K562 (cell line): ENCODE measurements around the gene NCAPD2. TPM values are rescaled to one million over a fixed set of nuclear protein-coding genes. Genes with fewer than 3 reads are reported as not detected.

Source experiments
- ATAC-seq: fragments of 200-7000 bp; cut with Tn5 transposase; 3 replicates; pipeline ENCODE4 v1.9.1; 2020; ENCODE audit warnings: moderate library complexity
- BruUV-seq: library from RNA; stranded (reverse); fragments of 400-500 nt; replicated peaks from 2 replicates; lab custom pipeline; 2021; lab: Mats Ljungman, UMichigan
- CTCF ChIA-PET: fragments of 300-600 bp; formaldehyde crosslinking; extraction: SDS; loops from one replicate; lab custom pipeline; 2021; ENCODE audit warnings: low intra/inter-chr PET ratio; lab: Yijun Ruan, JAX
- POLR2A ChIA-PET: fragments of 300-600, 350-650 bp; sonication (Branson Sonifier 250); formaldehyde crosslinking; extraction: SDS; loops from one replicate; lab custom pipeline; 2021; ENCODE audit warnings: antibody characterized with exemption, inconsistent platforms; lab: Yijun Ruan, JAX
- DNase-seq, 4 experiments: peaks; one replicate each; pipeline versions ENCODE4 v3.0.0 to v3.0.0-alpha.2; 2011 to 2018; ENCODE audit warnings: low spot score in 3 of 4, mixed read lengths in 3 of 4; ENCODE audit errors: extremely low read depth in 1 of 4
- FAIRE-seq: peaks from 2 replicates; lab custom pipeline; 2011; peaks lifted over from hg19 to GRCh38; lab: Jason Lieb, UNC
- H2AFZ ChIP-seq: 2 replicates; pipeline ENCODE4 v1.6.0; 2011; ENCODE audit warnings: low read depth, low read length, control low read depth, inconsistent platforms
- H3K27ac ChIP-seq: fragments of 200-600 bp; 3 replicates; pipeline ENCODE4 v1.8.0; 2011; ENCODE audit warnings: low read depth, mild to moderate bottlenecking, control low read depth, inconsistent platforms, low read length, moderate library complexity, mixed read lengths; ENCODE audit errors: extremely low read depth
- H3K27me3 ChIP-seq, 2 experiments: fragments of 300-600 bp in 1 of 2; 2 replicates in 1 of 2; 3 replicates in 1 of 2; pipeline versions ENCODE4 v1.6.0 to v1.8.0; 2011; ENCODE audit warnings: inconsistent platforms in 2 of 2, low read length in 2 of 2, mild to moderate bottlenecking in 1 of 2, mixed read lengths in 1 of 2, moderate library complexity in 1 of 2; ENCODE audit not compliant: control insufficient read depth in 2 of 2, insufficient read depth in 2 of 2
- H3K36me3 ChIP-seq: fragments of 300-600 bp; 3 replicates; pipeline ENCODE4 v1.8.0; 2011; ENCODE audit warnings: mild to moderate bottlenecking, low read length, inconsistent platforms; ENCODE audit not compliant: control insufficient read depth, insufficient read depth
- H3K4me1 ChIP-seq, 2 experiments: fragments of 200-600 bp in 1 of 2; replicated peaks in 1 of 2; 2 replicates in 1 of 2; 3 replicates in 1 of 2; pipeline versions ENCODE4 v1.5.1 to v1.8.0; 2011; ENCODE audit warnings: inconsistent platforms in 2 of 2, low read length in 2 of 2, mild to moderate bottlenecking in 1 of 2, mixed read lengths in 1 of 2, moderate library complexity in 1 of 2; ENCODE audit not compliant: control insufficient read depth in 2 of 2, insufficient read depth in 2 of 2
- H3K4me2 ChIP-seq: 2 replicates; pipeline ENCODE4 v1.6.1; 2011; ENCODE audit warnings: low read length, control low read depth, inconsistent platforms, mixed read lengths; ENCODE audit not compliant: insufficient read depth
- H3K4me3 ChIP-seq: fragments of 200-600 bp; sonication (generic), shearing (Covaris generic); 2 replicates; pipeline ENCODE4 v1.5.1; 2016; ENCODE audit warnings: control low read depth, inconsistent platforms
- H3K79me2 ChIP-seq: fragments of 200-600 bp; 3 replicates; pipeline ENCODE4 v1.8.0; 2011; ENCODE audit warnings: low read length, inconsistent platforms; ENCODE audit not compliant: control insufficient read depth, insufficient read depth
- H3K9ac ChIP-seq, 2 experiments: 2 replicates each; pipeline versions ENCODE4 v1.6.0 to v1.6.1; 2011; ENCODE audit warnings: low read depth in 2 of 2, low read length in 2 of 2, control low read depth in 1 of 2, inconsistent platforms in 1 of 2, mild to moderate bottlenecking in 1 of 2, mixed read lengths in 1 of 2; ENCODE audit not compliant: insufficient read depth in 1 of 2
- H3K9me1 ChIP-seq: one replicate; pipeline ENCODE4 v1.6.0; 2011; ENCODE audit warnings: inconsistent platforms, mild to moderate bottlenecking, low read length, moderate library complexity; ENCODE audit not compliant: control insufficient read depth, insufficient read depth
- H3K9me3 ChIP-seq: replicated peaks from 2 replicates; pipeline ENCODE4 v1.5.1; 2011; ENCODE audit warnings: low read depth, low read length, inconsistent platforms; ENCODE audit not compliant: control insufficient read depth, insufficient read depth
- H4K20me1 ChIP-seq: replicated peaks from 2 replicates; pipeline ENCODE4 v1.6.1; 2011; ENCODE audit warnings: low read length, inconsistent platforms, mixed read lengths; ENCODE audit not compliant: control insufficient read depth, insufficient read depth
- CBFB ChIP-seq: sonication (generic); formaldehyde crosslinking; IDR thresholded peaks from 2 replicates; pipeline ENCODE4 v1.4.0; 2020; ENCODE audit warnings: mild to moderate bottlenecking, missing genetic modification reagents
- CHD1 ChIP-seq: fragments of 200-600 bp; sonication (generic); IDR thresholded peaks from one replicate; pipeline ENCODE4 v1.6.1; 2012; ENCODE audit warnings: mild to moderate bottlenecking, moderate library complexity, low read length, inconsistent platforms
- E2F5 ChIP-seq: sonication (generic); formaldehyde crosslinking; IDR thresholded peaks from 2 replicates; pipeline ENCODE4 v1.8.0; 2022; ENCODE audit warnings: mild to moderate bottlenecking, missing genetic modification reagents
- POLR2A ChIP-seq: fragments of 450-650 bp; conservative IDR thresholded peaks from 2 replicates; pipeline ENCODE4 v1.6.1; 2016
- RBM39 ChIP-seq: fragments of 200-400 bp; formaldehyde crosslinking; optimal IDR thresholded peaks from 2 replicates; pipeline ENCODE3; 2018; ENCODE audit warnings: low read depth, low read length
- RNF219 ChIP-seq: fragments of 250-450 bp; sonication (Bioruptor Pico); IDR thresholded peaks from 2 replicates; pipeline ENCODE4 v1.5.0; 2022; ENCODE audit warnings: mild to moderate bottlenecking
- RUNX1 ChIP-seq: sonication (generic); IDR thresholded peaks from 2 replicates; pipeline ENCODE4 v1.6.1; 2016; ENCODE audit warnings: antibody characterized with exemption, low read depth
- VEZF1 ChIP-seq: fragments of 200-800 bp; sonication (Bioruptor generic); IDR thresholded peaks from 2 replicates; pipeline ENCODE4 v1.6.1; 2017; ENCODE audit warnings: missing genetic modification characterization, missing compliant biosample characterization
- ZBED1 ChIP-seq: IDR thresholded peaks from 2 replicates; pipeline ENCODE4 v1.6.1; 2014
- WGBS: fragments of 100-300 bp; shearing (Covaris generic); methylation state at CpG from one replicate; pipeline ENCODE4 v1.1.6; 2016; ENCODE audit warnings: low coverage, mixed read lengths; ENCODE audit not compliant: insufficient coverage; ENCODE audit errors: missing lambda C conversion rate; 5-methylcytosine and 5-hydroxymethylcytosine counted together
- in situ Hi-C: fragments of 300-500 bp; cut with MboI; formaldehyde crosslinking; loops from 4 replicates; pipeline ENCODE4 v1.15.0; 2018; ENCODE audit warnings: inconsistent platforms, mixed read lengths
- intact Hi-C: fragments of 100-400 bp; cut with micrococcal nuclease; formaldehyde crosslinking; loops from 2 replicates; pipeline ENCODE4 v1.14.2; 2022
- polyA plus RNA-seq, 8 experiments: library from polyadenylated mRNA; depleted of rRNA in 4 of 8; stranded (reverse) in 5 of 8; unstranded in 3 of 8; fragments of >200 nt; fragmentation: Nextera tagmentation in 2 of 8; fragmentation: Illumina TruSeq in 1 of 8; extraction: Ambion mirVana in 2 of 8; extraction: Trizol in 1 of 8; gene quantifications; 2 replicates each; pipeline versions ENCODE4 v1.2.1 to v1.2.3, GENCODE V29; 2011 to 2014; ENCODE audit warnings: inconsistent platforms in 1 of 8, missing spikeins in 1 of 8
- total RNA-seq, 7 experiments: library from RNA; depleted of rRNA in 6 of 7; stranded (reverse); fragments of >200 nt in 6 of 7; fragmentation: Illumina TruSeq in 2 of 7; extraction: Trizol in 2 of 7; gene quantifications; 2 replicates each; pipeline versions ENCODE4 v1.2.1 to v1.2.3, GENCODE V29; 2011 to 2021; ENCODE audit warnings: low replicate concordance in 1 of 7

Gene NCAPD2
- total and polyA plus RNA-seq, 9 of the 15 experiments (the other 6 are each of a cell fraction or from before 2014, with no cell fraction given), result 16.9 to 93.7 (median 68.3) TPM

GRCh38 chr12:6535960-6536847 lies 42.3 kb downstream of the NCAPD2 start:
- ChIA-PET POLR2A (interaction anchor here (1.0 to 2.6 kb wide), 4 partner anchors 9 to 147 kb away, joined by 3 to 20 read pairs (median 3); no protein-coding TSS in a partner anchor), CTCF (no interaction called here)
- Histone ChIP-seq H3K9ac (peak overlapping the region; percentile 84 to 100), H3K27ac (peak overlapping the region; percentile 87), H3K79me2 (peaks cover 63% of the 10 kb centered on the region), H3K36me3 (peaks cover 52% of the 10 kb centered on the region), H3K4me1 (peaks cover 45 to 80% of the 10 kb centered on the region in 2 experiments; a peak in 4 of 5 replicates), H3K4me2 (peak overlapping the region; percentile 93), H3K9me1 (no peaks in the 10 kb centered on the region), H4K20me1 (peaks cover 38% of the 10 kb centered on the region), H3K27me3 (no peaks in the 10 kb centered on the region), H3K4me3 (peak overlapping the region; percentile 84), H3K9me3 (no peaks in the 10 kb centered on the region), H2AFZ (no peak overlapping the region)
- TF ChIP-seq CHD1 (peak; percentile 7), E2F5 (no peak), CBFB (no peak), VEZF1 (no peak), RBM39 (peak; percentile 71), RNF219 (CRISPR knock-in tag) (no peak), ZBED1 (no peak), RUNX1 (no peak), POLR2A (peak; percentile 24; the same call in 1 of the 2 replicates)
- no peak for ATAC-seq
- peak in 1 of 4 experiments; percentile 11 for DNase-seq
- 21% methylated on average over 8 of the region's 10 CpGs for WGBS
- no TSS peak for BruUV-seq
- intact Hi-C loops (loop anchor here (2.0 to 10.0 kb wide), 2 partner anchors 41 to 211 kb away; partner anchors contain the start of gene NCAPD2), in situ Hi-C loops (no loop called here)
- no peak for FAIRE-seq
